GM23338 (cell line): ENCODE results near the gene UPF1. TPM values are rescaled to one million over a fixed set of nuclear protein-coding genes. Genes with fewer than 3 reads are reported as not detected.

Experiments used
- ATAC-seq: fragments of 200-7000 bp; cut with Tn5 transposase; 3 replicates; pipeline ENCODE4 v1.9.1; 2020
- DNase-seq: peaks from one replicate; pipeline ENCODE4 v3.0.0-alpha.2; 2015; ENCODE audit warnings: low spot score
- H2AFZ ChIP-seq: fragments of 200-600 bp; sonication (generic); 2 replicates; pipeline ENCODE4 v1.8.0; 2016; ENCODE audit warnings: antibody characterized with exemption, mild to moderate bottlenecking, moderate library complexity
- H3F3A ChIP-seq: fragments of 200-600 bp; sonication (generic); replicated peaks from 2 replicates; pipeline ENCODE4 v1.8.0; 2017; ENCODE audit warnings: antibody characterized with exemption, mixed run types, low read depth
- H3K27ac ChIP-seq: fragments of 200-600 bp; sonication (generic); 2 replicates; pipeline ENCODE4 v1.6.1; 2016; ENCODE audit warnings: low read depth
- H3K27me3 ChIP-seq: fragments of 200-600 bp; sonication (generic); 2 replicates; pipeline ENCODE4 v1.8.0; 2016; ENCODE audit warnings: mild to moderate bottlenecking, mixed run types, moderate library complexity; ENCODE audit not compliant: insufficient read depth
- H3K36me3 ChIP-seq: fragments of 200-600 bp; sonication (generic); 2 replicates; pipeline ENCODE4 v1.8.0; 2016; ENCODE audit warnings: mild to moderate bottlenecking; ENCODE audit not compliant: insufficient read depth
- H3K4me1 ChIP-seq: fragments of 200-600 bp; sonication (generic); 2 replicates; pipeline ENCODE4 v1.8.0; 2016; ENCODE audit warnings: mild to moderate bottlenecking, moderate library complexity; ENCODE audit not compliant: insufficient read depth
- H3K4me2 ChIP-seq: fragments of 200-600 bp; sonication (generic); 2 replicates; pipeline ENCODE4 v1.7.1; 2017; ENCODE audit warnings: mixed run types
- H3K4me3 ChIP-seq: fragments of 200-600 bp; sonication (generic); 2 replicates; pipeline ENCODE4 v1.6.1; 2016; ENCODE audit warnings: mixed run types
- H3K79me2 ChIP-seq: fragments of 200-600 bp; sonication (generic); replicated peaks from 2 replicates; pipeline ENCODE4 v1.8.0; 2017; ENCODE audit warnings: mild to moderate bottlenecking; ENCODE audit not compliant: insufficient read depth
- H3K9me2 ChIP-seq: fragments of 200-600 bp; sonication (generic); 2 replicates; pipeline ENCODE4 v1.8.0; 2017; ENCODE audit not compliant: insufficient read depth
- H4K20me1 ChIP-seq: fragments of 200-600 bp; sonication (generic); replicated peaks from 2 replicates; pipeline ENCODE4 v1.8.0; 2017; ENCODE audit warnings: mild to moderate bottlenecking; ENCODE audit not compliant: insufficient read depth
- H3K27ac Mint-ChIP-seq: 2 replicates; pipeline ENCODE4 v1.8.0; 2020; ENCODE audit warnings: inconsistent platforms, mild to moderate bottlenecking, moderate library complexity, mixed read lengths
- H3K27me3 Mint-ChIP-seq: 3 replicates; pipeline ENCODE4 v1.8.0; 2022; ENCODE audit warnings: low read depth, mild to moderate bottlenecking, moderate library complexity, mixed read lengths, inconsistent platforms; ENCODE audit not compliant: insufficient read depth, poor library complexity
- H3K36me3 Mint-ChIP-seq: 3 replicates; pipeline ENCODE4 v1.8.0; 2021; ENCODE audit warnings: low read depth, mild to moderate bottlenecking, inconsistent platforms, moderate library complexity, mixed read lengths
- H3K4me1 Mint-ChIP-seq: 3 replicates; pipeline ENCODE4 v1.8.0; 2020; ENCODE audit warnings: mild to moderate bottlenecking, inconsistent platforms, mixed read lengths
- H3K4me3 Mint-ChIP-seq: 3 replicates; pipeline ENCODE4 v1.8.0; 2021; ENCODE audit warnings: moderate library complexity, mild to moderate bottlenecking, inconsistent platforms, mixed read lengths
- H3K9me3 Mint-ChIP-seq: 3 replicates; pipeline ENCODE4 v1.8.0; 2020; ENCODE audit warnings: moderate library complexity, mild to moderate bottlenecking, inconsistent platforms, mixed read lengths
- CREB1 ChIP-seq: fragments of 250-450 bp; sonication (Bioruptor Pico); IDR thresholded peaks from 2 replicates; pipeline ENCODE4 v1.5.0; 2020; ENCODE audit warnings: low read depth, mild to moderate bottlenecking, moderate library complexity
- CTCF ChIP-seq, 2 experiments: fragments of 200-600 bp in 1 of 2; sonication (generic) in 1 of 2; conservative IDR thresholded peaks; 2 replicates each; pipeline versions ENCODE4 v1.5.1 to v1.6.1; 2016 to 2017; ENCODE audit warnings: antibody characterized with exemption in 2 of 2, low read depth in 2 of 2, mild to moderate bottlenecking in 2 of 2, moderate library complexity in 1 of 2
- ETS1 ChIP-seq: IDR thresholded peaks from 2 replicates; pipeline ENCODE4 v1.6.1; 2016; ENCODE audit warnings: antibody characterized with exemption
- EZH2 ChIP-seq: fragments of 200-600 bp; sonication (generic); IDR thresholded peaks from one replicate; pipeline ENCODE4 v1.8.0; 2017; ENCODE audit warnings: antibody characterized with exemption, mild to moderate bottlenecking, low read depth; ENCODE audit not compliant: unreplicated experiment
- NANOG ChIP-seq: IDR thresholded peaks from 2 replicates; pipeline ENCODE4 v1.6.1; 2016; ENCODE audit warnings: antibody characterized with exemption, borderline replicate concordance
- ZNF114 ChIP-seq: fragments of 250-450 bp; sonication (Bioruptor Pico); IDR thresholded peaks from 2 replicates; pipeline ENCODE4 v1.5.0; 2020; ENCODE audit warnings: mild to moderate bottlenecking, moderate library complexity
- ZNF331 ChIP-seq: fragments of 250-450 bp; sonication (Bioruptor Pico); IDR thresholded peaks from 2 replicates; pipeline ENCODE4 v1.5.0; 2020; ENCODE audit warnings: low read depth, mild to moderate bottlenecking, moderate library complexity
- ZNF462 ChIP-seq: fragments of 250-450 bp; sonication (Bioruptor Pico); IDR thresholded peaks from 2 replicates; pipeline ENCODE4 v1.5.0; 2020; ENCODE audit warnings: mild to moderate bottlenecking, moderate library complexity
- polyA plus RNA-seq: library from polyadenylated mRNA; unstranded; fragments of >200 nt; fragmentation: Nextera tagmentation; extraction: Ambion mirVana; gene quantifications from 2 replicates; pipeline ENCODE4 v1.2.1, GENCODE V29; 2016
- total RNA-seq: library from RNA; depleted of rRNA; stranded (reverse); fragments of >200 nt; shearing (Covaris generic); gene quantifications from 2 replicates; pipeline ENCODE4 v1.2.3, GENCODE V29; 2014

The UPF1 gene
- total and polyA plus RNA-seq, 2 experiments from 2014 or later: 13.8 to 138 TPM

GRCh38 chr19:18857223-18857622 is 25.5 kb downstream of the UPF1 start:
- Histone ChIP-seq H3K4me3 (no peak overlapping the region), H3K79me2 (no peaks in the 10 kb centered on the region), H3F3A (no peaks in the 10 kb centered on the region), H3K27me3 (no peaks in the 10 kb centered on the region), H3K4me2 (no peak overlapping the region), H3K9me2 (no peaks in the 10 kb centered on the region), H3K4me1 (no peaks in the 10 kb centered on the region), H2AFZ (no peak overlapping the region), H4K20me1 (peaks cover 18% of the 10 kb centered on the region), H3K27ac (no peak overlapping the region), H3K36me3 (peaks cover 40% of the 10 kb centered on the region)
- DNase-seq (no peak), ATAC-seq (no peak)
- Mint-ChIP-seq H3K36me3 (peaks cover 82% of the 10 kb centered on the region), H3K4me3 (no peak overlapping the region), H3K9me3 (no peaks in the 10 kb centered on the region), H3K27ac (no peak overlapping the region), H3K4me1 (no peaks in the 10 kb centered on the region), H3K27me3 (no peaks in the 10 kb centered on the region)
- TF ChIP-seq NANOG (no peak), ZNF114 (CRISPR knock-in tag) (no peak), CTCF (conservative IDR thresholded peaks at IDR 0.05; ENCODE audit: low read depth in 2 of 2) (no peak), ETS1 (no peak), EZH2 (no peak), ZNF462 (CRISPR knock-in tag) (no peak), CREB1 (CRISPR knock-in tag) (no peak), ZNF331 (CRISPR knock-in tag) (no peak)
